K562 (cell line): ENCODE measurements around the gene IDH2. TPM values are rescaled to one million over a fixed set of nuclear protein-coding genes. Genes with fewer than 3 reads are reported as not detected.
A peak's percentile ranks its signal among the peaks of the same experiment; 100 is the strongest.

Source experiments
- ARNT ChIP-seq, 2 experiments: fragments of 450-650 bp; IDR thresholded peaks; 2 replicates each; pipeline ENCODE4 v1.6.1; 2016; ENCODE audit warnings: mild to moderate bottlenecking in 1 of 2
- CBX3 ChIP-seq, 2 experiments: IDR thresholded peaks; 1 replicate in 1 of 2; 2 replicates in 1 of 2; pipeline ENCODE4 v1.6.1; 2012; ENCODE audit warnings: inconsistent platforms in 2 of 2, low read length in 2 of 2, borderline replicate concordance in 1 of 2, control low read depth in 1 of 2
- CREB1 ChIP-seq, 2 experiments: sonication (generic) in 1 of 2; formaldehyde crosslinking in 1 of 2; IDR thresholded peaks; 2 replicates each; pipeline versions ENCODE4 v1.6.1 to v1.8.0; 2012 to 2022; ENCODE audit warnings: inconsistent platforms in 1 of 2, mild to moderate bottlenecking in 1 of 2, missing genetic modification reagents in 1 of 2, moderate library complexity in 1 of 2
- DEAF1 ChIP-seq: fragments of 450-650 bp; formaldehyde crosslinking; IDR thresholded peaks from 2 replicates; pipeline ENCODE4 v1.4.0; 2020; ENCODE audit warnings: mild to moderate bottlenecking, moderate library complexity
- ERF ChIP-seq: fragments of 450-650 bp; formaldehyde crosslinking; IDR thresholded peaks from 2 replicates; pipeline ENCODE4 v1.4.0; 2020; ENCODE audit warnings: mild to moderate bottlenecking, mixed read lengths
- GATAD2A ChIP-seq: fragments of 450-650 bp; IDR thresholded peaks from 2 replicates; pipeline ENCODE4 v1.6.1; 2017
- ID3 ChIP-seq, 2 experiments: fragments of 250-450 bp in 1 of 2; fragments of 450-650 bp in 1 of 2; sonication (Bioruptor Pico) in 1 of 2; IDR thresholded peaks; 2 replicates each; pipeline versions ENCODE4 v1.6.1 to v1.8.0; 2016 to 2021; ENCODE audit warnings: mild to moderate bottlenecking in 2 of 2, moderate library complexity in 2 of 2, missing compliant biosample characterization in 1 of 2, missing genetic modification characterization in 1 of 2
- L3MBTL2 ChIP-seq: fragments of 450-650 bp; IDR thresholded peaks from 2 replicates; pipeline ENCODE4 v1.6.1; 2016; ENCODE audit warnings: mild to moderate bottlenecking, moderate library complexity
- MBD2 ChIP-seq: sonication (generic); IDR thresholded peaks from 2 replicates; pipeline ENCODE4 v1.6.1; 2016; ENCODE audit warnings: low read depth, borderline replicate concordance
- MXI1 ChIP-seq: IDR thresholded peaks from 2 replicates; pipeline ENCODE4 v1.6.1; 2011; ENCODE audit warnings: low read depth, mild to moderate bottlenecking, improper control_type of control experiment, low read length
- PTRF ChIP-seq: fragments of 450-650 bp; IDR thresholded peaks from 2 replicates; pipeline ENCODE4 v1.6.1; 2016; ENCODE audit warnings: mild to moderate bottlenecking, missing genetic modification characterization, missing compliant biosample characterization
- SMAD4 ChIP-seq: fragments of 250-450 bp; sonication (Bioruptor Pico); conservative IDR thresholded peaks from 2 replicates; pipeline ENCODE4 v1.8.0; 2021; ENCODE audit warnings: inconsistent platforms, mild to moderate bottlenecking, moderate library complexity
- SMARCA5 ChIP-seq: fragments of 450-650 bp; IDR thresholded peaks from 2 replicates; pipeline ENCODE4 v1.6.1; 2016
- SREBF2 ChIP-seq: sonication (generic); formaldehyde crosslinking; IDR thresholded peaks from 2 replicates; pipeline ENCODE4 v1.4.0; 2020; ENCODE audit warnings: mild to moderate bottlenecking, missing genetic modification reagents
- SRSF7 ChIP-seq: fragments of 200-400 bp; formaldehyde crosslinking; optimal IDR thresholded peaks from 2 replicates; pipeline ENCODE3; 2017; ENCODE audit warnings: mild to moderate bottlenecking, low read depth, low read length
- TAF9B ChIP-seq: fragments of 450-650 bp; IDR thresholded peaks from 2 replicates; pipeline ENCODE4 v1.6.1; 2018; ENCODE audit warnings: mild to moderate bottlenecking; ENCODE audit not compliant: partially characterized antibody
- TAL1 ChIP-seq: fragments of 450-650 bp; IDR thresholded peaks from 2 replicates; pipeline ENCODE4 v1.6.1; 2016; ENCODE audit warnings: mild to moderate bottlenecking
- ZBED1 ChIP-seq: IDR thresholded peaks from 2 replicates; pipeline ENCODE4 v1.6.1; 2014
- ZBTB8A ChIP-seq: fragments of 450-650 bp; IDR thresholded peaks from 2 replicates; pipeline ENCODE4 v1.6.1; 2018; ENCODE audit warnings: mild to moderate bottlenecking, moderate library complexity; ENCODE audit not compliant: partially characterized antibody
- ZFX ChIP-seq: sonication (generic); formaldehyde crosslinking; IDR thresholded peaks from 2 replicates; pipeline ENCODE4 v1.8.0; 2022; ENCODE audit warnings: mild to moderate bottlenecking, missing genetic modification reagents, moderate library complexity
- ZNF239 ChIP-seq: fragments of 250-450 bp; sonication (Bioruptor Pico); IDR thresholded peaks from 2 replicates; pipeline ENCODE4 v1.4.0; 2020; ENCODE audit warnings: mild to moderate bottlenecking
- ZNF395 ChIP-seq: fragments of 200-800 bp; sonication (Bioruptor generic); IDR thresholded peaks from 2 replicates; pipeline ENCODE4 v1.6.1; 2017; ENCODE audit warnings: missing genetic modification characterization, missing compliant biosample characterization
- ZNF41 ChIP-seq: fragments of 250-450 bp; sonication (Bioruptor Pico); conservative IDR thresholded peaks from 2 replicates; pipeline ENCODE4 v1.4.0; 2020; ENCODE audit warnings: mild to moderate bottlenecking
- ZNF589 ChIP-seq: fragments of 200-800 bp; sonication (Bioruptor generic); IDR thresholded peaks from 2 replicates; pipeline ENCODE4 v1.6.1; 2016; ENCODE audit warnings: low read depth, missing genetic modification characterization, missing compliant biosample characterization
- ZNF766 ChIP-seq: fragments of 200-800 bp; sonication (Bioruptor generic); conservative IDR thresholded peaks from 2 replicates; pipeline ENCODE4 v1.6.1; 2016; ENCODE audit warnings: missing genetic modification characterization, missing compliant biosample characterization
- polyA plus RNA-seq, 8 experiments: library from polyadenylated mRNA; depleted of rRNA in 4 of 8; stranded (reverse) in 5 of 8; unstranded in 3 of 8; fragments of >200 nt; fragmentation: Nextera tagmentation in 2 of 8; fragmentation: Illumina TruSeq in 1 of 8; extraction: Ambion mirVana in 2 of 8; extraction: Trizol in 1 of 8; gene quantifications; 2 replicates each; pipeline versions ENCODE4 v1.2.1 to v1.2.3, GENCODE V29; 2011 to 2014; ENCODE audit warnings: inconsistent platforms in 1 of 8, missing spikeins in 1 of 8
- total RNA-seq, 7 experiments: library from RNA; depleted of rRNA in 6 of 7; stranded (reverse); fragments of >200 nt in 6 of 7; fragmentation: Illumina TruSeq in 2 of 7; extraction: Trizol in 2 of 7; gene quantifications; 2 replicates each; pipeline versions ENCODE4 v1.2.1 to v1.2.3, GENCODE V29; 2011 to 2021; ENCODE audit warnings: low replicate concordance in 1 of 7

The IDH2 gene
- total and polyA plus RNA-seq, 9 of the 15 experiments (the other 6 are each of a cell fraction or from before 2014, with no cell fraction given): 0.70 to 99.9 (median 59.2) TPM

- no peak for TF ChIP-seq SREBF2 (CRISPR knock-in tag)
- peak; percentile 62; the same call in 1 of the 2 replicates for TF ChIP-seq ERF (CRISPR knock-in tag)
- peak; percentile 72 for TF ChIP-seq SMAD4 (CRISPR knock-in tag)
- no peak for TF ChIP-seq MXI1
- TF ChIP-seq TAL1: 0 out of 2 replicates have a peak, but pooled peaks have one; percentile 18
- TF ChIP-seq SRSF7: no peak
- TF ChIP-seq ARNT (IDR thresholded peaks at IDR 0.05): peak in 1 of 2 experiments; percentile 86; a peak in 2 of 4 replicates
- TF ChIP-seq ZNF589 (CRISPR knock-in tag): peak; percentile 71; the same call in 1 of the 2 replicates
- TF ChIP-seq PTRF: 0 out of 2 replicates have a peak, but pooled peaks have one; percentile 9
- no peak for TF ChIP-seq ZBED1
- TF ChIP-seq CREB1 (IDR thresholded peaks at IDR 0.05): peak; percentile 49; the same call in 1 of the 2 replicates
- peak; percentile 54; the same call in 1 of the 2 replicates for TF ChIP-seq CREB1 (CRISPR knock-in tag; IDR thresholded peaks at IDR 0.05)
- peak; percentile 47; the same call in 1 of the 2 replicates for TF ChIP-seq ZNF766 (CRISPR knock-in tag)
- peak; percentile 76; the same call in 1 of the 2 replicates for TF ChIP-seq GATAD2A
- peak in 1 of 2 experiments; percentile 47; a peak in 1 of 3 replicates for TF ChIP-seq CBX3 (IDR thresholded peaks at IDR 0.05; ENCODE audit: borderline replicate concordance in 1 of 2, low read length in 2 of 2)
- no peak for TF ChIP-seq SMARCA5
- TF ChIP-seq ZNF239 (CRISPR knock-in tag): 0 out of 2 replicates have a peak, but pooled peaks have one; percentile 6
- no peak for TF ChIP-seq ZBTB8A
- TF ChIP-seq TAF9B: no peak
- peak; percentile 42; the same call in 1 of the 2 replicates for TF ChIP-seq ZNF395 (CRISPR knock-in tag)
- TF ChIP-seq MBD2: 0 out of 2 replicates have a peak, but pooled peaks have one; percentile 18
- no peak for TF ChIP-seq ID3 (CRISPR knock-in tag; IDR thresholded peaks at IDR 0.05)
- TF ChIP-seq ID3 (tag; IDR thresholded peaks at IDR 0.05): 0 out of 2 replicates have a peak, but pooled peaks have one; percentile 47
- TF ChIP-seq L3MBTL2: peak; percentile 99
- no peak for TF ChIP-seq DEAF1 (CRISPR knock-in tag)
- no peak for TF ChIP-seq ZNF41 (CRISPR knock-in tag)
- TF ChIP-seq ZFX (CRISPR knock-in tag): 0 out of 2 replicates have a peak, but pooled peaks have one; percentile 29
These were observed 64.2 kb downstream of the IDH2 start (continued) for GRCh38 chr15:90037961-90038631.
